GM12892 (cell line): Measurements from ENCODE around the gene FAM227A.

Experiments used
- POLR2A ChIP-seq: IDR thresholded peaks from 2 replicates; pipeline ENCODE4 v1.6.1; 2011; ENCODE audit warnings: low read depth, low read length, control low read depth
- POLR2AphosphoS5 ChIP-seq: IDR thresholded peaks from 2 replicates; pipeline ENCODE4 v1.6.1; 2011; ENCODE audit warnings: low read depth, low read length, control low read depth
- TAF1 ChIP-seq: IDR thresholded peaks from 2 replicates; pipeline ENCODE4 v1.6.1; 2011; ENCODE audit warnings: low read depth, mild to moderate bottlenecking, control low read depth, low read length, borderline replicate concordance

- no peak for TF ChIP-seq POLR2A
- no peak for TF ChIP-seq POLR2AphosphoS5
- no peak for TF ChIP-seq TAF1
Observed at GRCh38 chr22:38698407-38699094, 42.4 kb upstream of the FAM227A start.
